Stimulated activated naive B cell treated with anti-CD40 and anti-IgM and Interleukin-4, amounts not matched to agents 10 μg/mL and 1 μg/mL and 100 μg/mL, for 72 hours (primary cell): ENCODE measurements around the gene TMEM132C.
A peak's percentile ranks its signal among the peaks of the same experiment; 100 is the strongest.

ENCODE experiments used
- ATAC-seq, 2 donors: fragments of 150-1000 bp; cut with Tn5 transposase; replicated peaks; 2 replicates each; pipeline ENCODE4 v1.10.0; 2021; ENCODE audit warnings: moderate library complexity in 1 of 2
- DNase-seq: peaks from one replicate; pipeline ENCODE4 v3.0.0; 2021
- H3K27ac Mint-ChIP-seq: one replicate; pipeline ENCODE4 v1.8.0; 2022; ENCODE audit warnings: mild to moderate bottlenecking, mixed read lengths
- H3K27me3 Mint-ChIP-seq, 2 donors: one replicate each; pipeline ENCODE4 v1.8.0; 2022; ENCODE audit warnings: mixed read lengths in 2 of 2
- H3K36me3 Mint-ChIP-seq, 2 donors: one replicate each; pipeline ENCODE4 v1.8.0; 2022; ENCODE audit warnings: mixed read lengths in 2 of 2, mild to moderate bottlenecking in 1 of 2
- H3K4me1 Mint-ChIP-seq, 2 donors: one replicate each; pipeline ENCODE4 v1.8.0; 2022; ENCODE audit warnings: mixed read lengths in 2 of 2, mild to moderate bottlenecking in 1 of 2
- H3K4me3 Mint-ChIP-seq, 2 donors: one replicate each; pipeline ENCODE4 v1.8.0; 2022; ENCODE audit warnings: mild to moderate bottlenecking in 2 of 2, mixed read lengths in 2 of 2, moderate library complexity in 1 of 2
- H3K9me3 Mint-ChIP-seq, 2 donors: one replicate each; pipeline ENCODE4 v1.8.0; 2022; ENCODE audit warnings: mixed read lengths in 2 of 2, mild to moderate bottlenecking in 1 of 2

TMEM132C gene

DNA sequence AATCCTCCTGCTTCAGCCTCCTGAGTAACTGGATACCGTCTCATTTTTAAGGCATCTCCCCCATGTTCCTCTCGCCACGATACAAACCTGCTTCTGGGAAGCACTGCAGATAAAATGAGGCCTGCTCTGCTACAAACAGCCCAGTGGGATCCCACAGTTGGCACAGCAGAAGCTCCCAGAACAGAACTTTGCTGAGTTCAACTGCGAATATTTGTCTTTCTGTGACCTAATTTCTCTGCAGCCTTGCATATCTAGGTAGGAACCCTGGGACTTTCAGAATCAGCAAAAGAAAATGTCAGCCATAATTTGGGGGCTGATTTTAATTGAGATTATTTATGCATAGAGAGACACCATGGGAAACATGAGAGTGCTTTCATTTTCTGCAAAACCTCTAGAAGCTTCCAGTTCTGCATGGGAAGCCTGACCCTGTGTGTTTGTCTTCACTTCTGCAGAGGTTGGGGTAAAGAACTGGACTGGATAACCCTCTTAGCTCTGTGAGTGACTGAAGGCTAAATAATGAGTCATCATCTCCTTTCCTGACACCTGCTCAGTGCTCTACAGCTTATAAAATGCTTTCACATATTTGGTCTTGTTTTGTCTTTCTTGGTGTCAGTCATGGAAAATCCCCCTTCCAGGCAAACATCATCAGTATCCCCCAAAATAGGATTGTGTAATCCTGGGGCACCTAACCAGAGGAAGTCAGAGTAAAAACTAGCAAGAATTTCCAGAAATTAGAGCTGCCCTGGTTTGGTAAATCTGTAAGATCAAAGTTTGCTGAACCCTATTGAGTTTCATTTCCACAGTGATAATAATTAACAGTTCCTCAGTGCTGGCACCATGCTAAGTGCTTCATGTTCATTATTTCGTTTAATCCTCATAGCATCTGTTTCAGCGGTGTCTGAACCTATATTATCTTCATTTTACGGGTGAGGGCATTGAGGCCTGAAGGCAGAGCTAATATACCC lies 371.0 kb downstream of the TMEM132C start:
- Mint-ChIP-seq H3K36me3 (no peaks in the 10 kb centered on the region), H3K27ac (no peak overlapping the region), H3K4me3 (no peak overlapping the region), H3K27me3 (peaks cover 0 to 9% of the 10 kb centered on the region in 2 donors), H3K4me1 (no peaks in the 10 kb centered on the region), H3K9me3 (peaks cover 2 to 3% of the 10 kb centered on the region in 2 donors)
- peak; percentile 71 to 89 for ATAC-seq
- no peak for DNase-seq

DNA sequence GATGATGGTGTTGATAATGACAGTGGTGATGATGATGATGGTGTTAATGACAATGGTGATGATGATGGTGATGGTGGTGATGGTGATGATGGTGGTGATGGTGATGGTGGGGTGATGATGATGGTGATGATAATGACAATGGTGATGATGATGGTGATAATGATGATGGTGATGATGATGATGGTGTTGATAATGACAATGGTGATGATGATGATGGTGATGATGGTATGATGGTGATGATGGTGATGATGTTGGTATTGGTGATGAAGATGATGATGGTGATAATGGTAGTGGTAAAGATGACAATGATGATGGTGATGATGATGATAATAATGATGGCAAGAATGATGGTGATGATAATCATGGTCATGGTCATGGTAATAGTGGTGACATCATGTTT lies 372.1 kb downstream of the TMEM132C start:
- Mint-ChIP-seq H3K27ac (no peak overlapping the region), H3K36me3 (no peaks in the 10 kb centered on the region), H3K27me3 (peaks cover 0 to 7% of the 10 kb centered on the region in 2 donors), H3K9me3 (peaks cover 0 to 2% of the 10 kb centered on the region in 2 donors), H3K4me1 (no peaks in the 10 kb centered on the region), H3K4me3 (no peak overlapping the region)
- no peak for ATAC-seq
- DNase-seq: no peak

GRCh38 chr12:128643155-128643554 lies 376.2 kb downstream of the TMEM132C start:
- H3K4me3 Mint-ChIP-seq: no peak overlapping the region
- H3K9me3 Mint-ChIP-seq: peaks cover 1 to 9% of the 10 kb centered on the region in 2 donors
- H3K27ac Mint-ChIP-seq: no peak overlapping the region

GRCh38 chr12:128644664-128645296 lies 377.8 kb downstream of the TMEM132C start:
- peak; percentile 16 to 48 for ATAC-seq
- Mint-ChIP-seq H3K27me3 (peaks cover 8 to 11% of the 10 kb centered on the region in 2 donors), H3K4me1 (no peaks in the 10 kb centered on the region)

More at GRCh38 chr12:128643155-128643554, 376.2 kb downstream of the TMEM132C start:
- ATAC-seq (no peak), DNase-seq (no peak)
- peaks cover 8 to 11% of the 10 kb centered on the region in 2 donors for H3K27me3 Mint-ChIP-seq
- H3K36me3 Mint-ChIP-seq: no peaks in the 10 kb centered on the region
- H3K4me1 Mint-ChIP-seq: no peaks in the 10 kb centered on the region

GRCh38 chr12:128649902-128650301 lies 382.9 kb downstream of the TMEM132C start:
- DNase-seq (no peak), ATAC-seq (no peak)
- Mint-ChIP-seq H3K4me1 (no peaks in the 10 kb centered on the region), H3K27ac (no peak overlapping the region), H3K27me3 (peaks cover 3 to 8% of the 10 kb centered on the region in 2 donors), H3K36me3 (no peaks in the 10 kb centered on the region), H3K4me3 (no peak overlapping the region), H3K9me3 (peaks cover 1 to 12% of the 10 kb centered on the region in 2 donors)

More at GRCh38 chr12:128644664-128645296, 377.8 kb downstream of the TMEM132C start:
- H3K36me3 Mint-ChIP-seq: no peaks in the 10 kb centered on the region
- no peak overlapping the region for H3K4me3 Mint-ChIP-seq
- DNase-seq: peak; percentile 18
- H3K9me3 Mint-ChIP-seq: peaks cover 1 to 12% of the 10 kb centered on the region in 2 donors
- H3K27ac Mint-ChIP-seq: no peak overlapping the region

DNA sequence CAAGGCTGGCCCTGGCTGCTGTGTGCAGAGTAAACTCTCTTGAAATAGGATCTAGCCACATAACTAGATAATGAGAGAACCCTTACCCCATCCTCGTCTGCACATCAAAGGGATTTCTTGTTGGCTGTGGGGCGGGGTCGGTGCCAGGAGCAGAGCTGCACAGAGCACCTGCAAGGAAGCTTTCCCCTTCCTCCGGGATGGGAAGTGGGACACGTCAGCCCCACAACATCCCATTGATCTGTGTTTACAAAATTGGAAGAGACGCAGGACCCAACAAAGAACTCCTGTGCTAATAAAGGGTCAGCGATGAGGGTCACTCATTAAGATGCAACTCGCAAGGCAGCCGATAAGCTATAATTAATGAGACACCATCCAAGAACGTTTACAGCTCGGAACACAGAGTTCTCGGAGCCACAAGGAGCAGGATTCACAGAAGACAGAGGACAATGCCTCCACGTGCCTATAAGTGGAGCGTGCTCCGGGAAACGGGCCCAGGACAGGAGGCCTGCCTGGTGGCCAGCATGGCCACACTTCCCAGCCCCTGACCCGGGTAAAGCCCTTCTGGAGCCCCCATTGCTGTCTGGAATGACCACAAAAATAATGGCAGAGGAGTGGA lies 385.3 kb downstream of the TMEM132C start:
- DNase-seq (no peak), ATAC-seq (no peak)
- Mint-ChIP-seq H3K27me3 (peaks cover 3 to 5% of the 10 kb centered on the region in 2 donors), H3K36me3 (no peaks in the 10 kb centered on the region), H3K4me3 (no peak overlapping the region), H3K4me1 (no peaks in the 10 kb centered on the region), H3K9me3 (peaks cover 4 to 12% of the 10 kb centered on the region in 2 donors), H3K27ac (no peak overlapping the region)

DNA sequence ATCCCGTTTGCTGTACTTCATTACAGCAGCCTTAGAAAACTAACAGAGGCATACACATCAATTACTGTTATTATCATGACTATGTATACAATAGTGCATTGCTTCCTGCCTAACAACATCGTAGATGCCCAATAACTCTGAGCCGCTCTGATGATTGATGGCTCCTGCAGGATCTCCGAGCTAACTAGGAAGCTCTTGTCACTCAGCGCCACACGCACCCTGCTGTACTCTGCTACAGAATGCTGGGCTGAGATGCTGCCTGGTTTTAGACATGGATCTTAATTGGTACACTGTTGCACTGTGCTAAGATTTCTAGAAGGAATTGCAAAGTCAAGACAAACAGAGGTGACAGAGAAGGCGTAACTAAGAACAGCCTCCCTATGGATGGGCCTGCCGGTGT lies 387.5 kb downstream of the TMEM132C start:
- no peak overlapping the region for H3K27ac Mint-ChIP-seq
- H3K27me3 Mint-ChIP-seq: peaks cover 6 to 12% of the 10 kb centered on the region in 2 donors
- DNase-seq (no peak), ATAC-seq (no peak)
- no peaks in the 10 kb centered on the region for H3K4me1 Mint-ChIP-seq
- no peaks in the 10 kb centered on the region for H3K36me3 Mint-ChIP-seq
- H3K9me3 Mint-ChIP-seq: peaks cover 0 to 5% of the 10 kb centered on the region in 2 donors
- H3K4me3 Mint-ChIP-seq: no peak overlapping the region

- H3K27ac Mint-ChIP-seq: no peak overlapping the region
- DNase-seq (no peak), ATAC-seq (no peak)
- peaks cover 0 to 5% of the 10 kb centered on the region in 2 donors for H3K9me3 Mint-ChIP-seq
- H3K36me3 Mint-ChIP-seq: no peaks in the 10 kb centered on the region
- H3K4me3 Mint-ChIP-seq: no peak overlapping the region
- no peaks in the 10 kb centered on the region for H3K4me1 Mint-ChIP-seq
- peaks cover 12 to 29% of the 10 kb centered on the region in 2 donors for H3K27me3 Mint-ChIP-seq
Measured at GRCh38 chr12:128657378-128657777, 390.4 kb downstream of the TMEM132C start.

- Mint-ChIP-seq H3K4me3 (no peak overlapping the region), H3K27me3 (peaks cover 9 to 29% of the 10 kb centered on the region in 2 donors), H3K27ac (no peak overlapping the region), H3K4me1 (no peaks in the 10 kb centered on the region), H3K9me3 (peaks cover 0 to 5% of the 10 kb centered on the region in 2 donors), H3K36me3 (no peaks in the 10 kb centered on the region)
- DNase-seq (no peak), ATAC-seq (no peak)
Measured at GRCh38 chr12:128660532-128661225, 393.7 kb downstream of the TMEM132C start.

GRCh38 chr12:128661226-128661569 lies 394.2 kb downstream of the TMEM132C start:
- no peak overlapping the region for H3K4me3 Mint-ChIP-seq
- no peaks in the 10 kb centered on the region for H3K4me1 Mint-ChIP-seq
- H3K9me3 Mint-ChIP-seq: peaks cover 0 to 5% of the 10 kb centered on the region in 2 donors
- DNase-seq (no peak), ATAC-seq (no peak)
- H3K36me3 Mint-ChIP-seq: no peaks in the 10 kb centered on the region
- H3K27ac Mint-ChIP-seq: no peak overlapping the region
- H3K27me3 Mint-ChIP-seq: peaks cover 9 to 29% of the 10 kb centered on the region in 2 donors

DNA sequence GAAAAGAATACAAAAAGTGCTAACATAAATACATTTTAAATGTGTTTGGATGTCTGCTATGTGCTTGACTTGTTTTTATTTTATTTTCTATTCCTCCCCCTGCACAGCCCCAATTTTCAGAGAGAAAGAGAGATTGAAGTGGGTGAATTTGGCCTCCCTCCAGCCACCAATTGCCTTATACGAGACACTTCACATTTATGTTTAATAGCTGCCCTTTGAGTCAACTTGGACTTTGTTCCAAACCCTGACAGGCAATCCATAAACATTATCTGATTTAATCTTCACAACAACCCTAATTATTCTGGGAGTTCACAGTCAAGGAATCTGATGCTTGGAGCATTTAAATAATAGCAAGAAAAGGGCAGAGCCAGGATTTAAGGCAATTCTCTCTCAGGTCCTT lies 395.1 kb downstream of the TMEM132C start:
- DNase-seq: no peak
- H3K9me3 Mint-ChIP-seq: peaks cover 0 to 2% of the 10 kb centered on the region in 2 donors
- no peak for ATAC-seq
- no peaks in the 10 kb centered on the region for H3K4me1 Mint-ChIP-seq
- H3K4me3 Mint-ChIP-seq: no peak overlapping the region
- no peak overlapping the region for H3K27ac Mint-ChIP-seq
- peaks cover 9 to 26% of the 10 kb centered on the region in 2 donors for H3K27me3 Mint-ChIP-seq
- no peaks in the 10 kb centered on the region for H3K36me3 Mint-ChIP-seq

DNA sequence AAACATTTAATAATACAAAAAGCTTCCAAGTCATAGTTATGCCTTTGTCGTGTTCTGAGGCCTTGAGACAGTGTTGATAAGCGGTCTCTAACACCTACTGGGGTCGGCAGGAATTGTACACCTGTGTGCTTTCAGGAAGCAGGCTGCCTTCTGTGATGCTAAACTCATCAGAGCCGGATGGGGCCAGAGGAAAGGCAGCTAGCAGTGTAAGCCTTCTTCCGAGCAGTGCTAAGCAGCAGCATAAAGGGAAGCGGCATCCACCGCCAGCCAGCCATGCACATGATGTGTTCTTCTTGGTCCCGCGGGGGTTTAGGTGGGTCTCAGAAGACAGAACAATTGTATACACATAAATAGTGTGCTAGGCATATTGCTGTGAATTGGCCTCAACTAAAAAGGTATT lies 397.5 kb downstream of the TMEM132C start:
- Mint-ChIP-seq H3K27ac (no peak overlapping the region), H3K9me3 (no peaks in the 10 kb centered on the region), H3K4me1 (no peaks in the 10 kb centered on the region), H3K4me3 (no peak overlapping the region), H3K36me3 (no peaks in the 10 kb centered on the region), H3K27me3 (peaks cover 6 to 17% of the 10 kb centered on the region in 2 donors)
- no peak for ATAC-seq
- DNase-seq: no peak

GRCh38 chr12:128667193-128667592 lies 400.2 kb downstream of the TMEM132C start:
- no peak overlapping the region for H3K27ac Mint-ChIP-seq
- H3K36me3 Mint-ChIP-seq: no peaks in the 10 kb centered on the region
- H3K27me3 Mint-ChIP-seq: no peaks in the 10 kb centered on the region
- DNase-seq: no peak
- H3K9me3 Mint-ChIP-seq: no peaks in the 10 kb centered on the region
- no peak overlapping the region for H3K4me3 Mint-ChIP-seq
- H3K4me1 Mint-ChIP-seq: no peaks in the 10 kb centered on the region
- ATAC-seq: no peak

GRCh38 chr12:128671528-128672042 lies 404.6 kb downstream of the TMEM132C start:
- ATAC-seq (no peak), DNase-seq (no peak)
- H3K27ac Mint-ChIP-seq: no peak overlapping the region
- no peak overlapping the region for H3K4me3 Mint-ChIP-seq
- no peaks in the 10 kb centered on the region for H3K9me3 Mint-ChIP-seq
- H3K36me3 Mint-ChIP-seq: no peaks in the 10 kb centered on the region
- no peaks in the 10 kb centered on the region for H3K4me1 Mint-ChIP-seq
- peaks cover 0 to 8% of the 10 kb centered on the region in 2 donors for H3K27me3 Mint-ChIP-seq
